Liver (tissue), 9 donors: ENCODE results near the gene APPBP2. TPM values are rescaled to one million over a fixed set of nuclear protein-coding genes. Genes with fewer than 3 reads are reported as not detected.

ENCODE experiments used
- DNase-seq: peaks from one replicate; pipeline ENCODE4 v3.0.0-alpha.2; 2017; ENCODE audit warnings: low spot score
- H3K27ac ChIP-seq, 2 donors: one replicate each; pipeline ENCODE4 v1.7.0; 2013; ENCODE audit warnings: inconsistent platforms in 2 of 2, low read length in 2 of 2, control low read depth in 1 of 2, low read depth in 1 of 2, mild to moderate bottlenecking in 1 of 2
- H3K27me3 ChIP-seq, 4 donors: one replicate each; pipeline versions ENCODE4 v1.6.1 to v1.7.0; 2013; ENCODE audit warnings: low read length in 3 of 4, inconsistent platforms in 1 of 4, mild to moderate bottlenecking in 1 of 4, moderate library complexity in 1 of 4; ENCODE audit not compliant: control insufficient read depth in 4 of 4, insufficient read depth in 4 of 4
- H3K36me3 ChIP-seq, 4 donors: one replicate each; pipeline versions ENCODE4 v1.6.1 to v1.7.0; 2013; ENCODE audit warnings: low read length in 3 of 4, mild to moderate bottlenecking in 3 of 4, low read depth in 1 of 4, moderate library complexity in 1 of 4; ENCODE audit not compliant: control insufficient read depth in 4 of 4, insufficient read depth in 3 of 4
- H3K4me1 ChIP-seq, 4 donors: one replicate each; pipeline versions ENCODE4 v1.6.1 to v1.7.0; 2013; ENCODE audit warnings: low read length in 3 of 4, mild to moderate bottlenecking in 3 of 4, moderate library complexity in 1 of 4; ENCODE audit not compliant: control insufficient read depth in 4 of 4, insufficient read depth in 4 of 4
- H3K4me3 ChIP-seq, 3 donors: one replicate each; pipeline versions ENCODE4 v1.6.1 to v1.7.0; 2013; ENCODE audit warnings: low read length in 3 of 3, control low read depth in 1 of 3, low read depth in 1 of 3, mild to moderate bottlenecking in 1 of 3
- H3K9ac ChIP-seq, 2 donors: one replicate each; pipeline ENCODE4 v1.7.0; 2013; ENCODE audit warnings: low read length in 2 of 2, mild to moderate bottlenecking in 2 of 2, moderate library complexity in 2 of 2, control low read depth in 1 of 2, low read depth in 1 of 2
- H3K9me3 ChIP-seq, 4 donors: one replicate each; pipeline versions ENCODE4 v1.6.1 to v1.7.0; 2013; ENCODE audit warnings: low read length in 3 of 4; ENCODE audit not compliant: control insufficient read depth in 4 of 4
- EGR1 ChIP-seq, 2 donors: IDR thresholded peaks; 2 replicates each; pipeline ENCODE4 v1.6.1; 2016 to 2018; ENCODE audit warnings: antibody characterized with exemption in 2 of 2, low read depth in 2 of 2
- FOXA1 ChIP-seq: IDR thresholded peaks from 2 replicates; pipeline ENCODE4 v1.6.1; 2016; ENCODE audit warnings: antibody characterized with exemption
- FOXA2 ChIP-seq: IDR thresholded peaks from 2 replicates; pipeline ENCODE4 v1.6.1; 2016; ENCODE audit warnings: antibody characterized with exemption
- GABPA ChIP-seq, 2 donors: IDR thresholded peaks in 1 of 2; conservative IDR thresholded peaks in 1 of 2; 2 replicates each; pipeline ENCODE4 v1.6.1; 2016; ENCODE audit warnings: antibody characterized with exemption in 2 of 2, mild to moderate bottlenecking in 1 of 2, moderate library complexity in 1 of 2
- HNF4A ChIP-seq, 2 donors: conservative IDR thresholded peaks; 2 replicates each; pipeline ENCODE4 v1.6.1; 2016; ENCODE audit warnings: antibody characterized with exemption in 2 of 2, mild to moderate bottlenecking in 2 of 2
- JUND ChIP-seq, 2 donors: IDR thresholded peaks; 2 replicates each; pipeline ENCODE4 v1.6.1; 2016; ENCODE audit warnings: antibody characterized with exemption in 2 of 2
- MAX ChIP-seq: IDR thresholded peaks from 2 replicates; pipeline ENCODE4 v1.6.1; 2016; ENCODE audit warnings: antibody characterized with exemption
- NR2F2 ChIP-seq: IDR thresholded peaks from 2 replicates; pipeline ENCODE4 v1.6.1; 2016; ENCODE audit warnings: antibody characterized with exemption
- RAD21 ChIP-seq, 2 donors: IDR thresholded peaks; 2 replicates each; pipeline ENCODE4 v1.6.1; 2016; ENCODE audit warnings: antibody characterized with exemption in 2 of 2, mild to moderate bottlenecking in 2 of 2
- REST ChIP-seq: IDR thresholded peaks from 2 replicates; pipeline ENCODE4 v1.6.1; 2016; ENCODE audit warnings: antibody characterized with exemption, mild to moderate bottlenecking
- RXRA ChIP-seq, 2 donors: IDR thresholded peaks; 2 replicates each; pipeline ENCODE4 v1.6.1; 2017 to 2018; ENCODE audit warnings: antibody characterized with exemption in 2 of 2, mild to moderate bottlenecking in 1 of 2
- SP1 ChIP-seq: IDR thresholded peaks from 2 replicates; pipeline ENCODE4 v1.6.1; 2018; ENCODE audit warnings: antibody characterized with exemption, mild to moderate bottlenecking
- TAF1 ChIP-seq: conservative IDR thresholded peaks from 2 replicates; pipeline ENCODE4 v1.6.1; 2016; ENCODE audit warnings: antibody characterized with exemption, mild to moderate bottlenecking
- YY1 ChIP-seq: IDR thresholded peaks from 2 replicates; pipeline ENCODE4 v1.6.1; 2016; ENCODE audit warnings: antibody characterized with exemption, mild to moderate bottlenecking
- ZBTB33 ChIP-seq: IDR thresholded peaks from 2 replicates; pipeline ENCODE4 v1.6.1; 2016; ENCODE audit warnings: antibody characterized with exemption
- WGBS: extraction: QIAGEN DNeasy Blood & Tissue Kit; methylation state at CpG from one replicate; pipeline ENCODE4 v1.1.7; 2013; 5-methylcytosine and 5-hydroxymethylcytosine counted together
- polyA plus RNA-seq, 2 donors: library from polyadenylated mRNA; stranded (reverse) in 1 of 2; unstranded in 1 of 2; fragments of 200-250 nt in 1 of 2; fragments of >200 nt in 1 of 2; fragmentation: Nextera tagmentation in 1 of 2; extraction: Ambion mirVana in 1 of 2; gene quantifications; one replicate each; pipeline versions ENCODE4 v1.2.1 to v1.2.3, GENCODE V29; 2013 to 2015
- total RNA-seq, 2 donors: library from RNA; depleted of rRNA; stranded (reverse); fragments of >200 nt; gene quantifications; one replicate each; pipeline ENCODE4 v1.2.3, GENCODE V29; 2014
- TF ChIP-seq, protein P1 (sequence below): fragments of 150-350 bp; IDR thresholded peaks from 2 replicates; pipeline ENCODE4 v1.5.1; 2017; ENCODE audit warnings: improper control_type of control experiment, low read depth, low read length; ENCODE audit not compliant: missing input control
- donor health status: healthy.
- donor health status: healthy.
- donor health status: healthy.
- donor health status: healthy.
- donor health status: healthy.

APPBP2 gene
- total and polyA plus RNA-seq, 4 donors: 4.6 to 17.3 (median 9.2) TPM

DNA sequence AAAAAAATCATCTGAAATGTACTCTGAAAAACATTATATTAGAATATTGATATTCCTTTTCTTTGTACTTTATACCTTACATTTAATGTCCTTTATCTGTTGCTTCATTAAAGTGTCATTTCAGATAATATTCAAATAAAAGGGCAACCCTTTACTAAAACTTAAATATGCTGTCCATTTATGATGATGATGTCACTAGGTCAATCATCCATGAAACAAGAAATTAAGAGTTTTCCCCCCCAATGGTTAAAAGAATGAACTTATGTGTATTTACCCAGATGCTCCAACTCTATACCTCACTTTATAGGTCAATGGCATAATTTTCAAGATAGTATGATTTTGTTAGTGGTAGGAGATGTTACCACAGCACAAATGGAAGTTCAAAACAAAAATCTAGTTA, 15.3 kb downstream of the APPBP2 start:
- H3K27me3 ChIP-seq: no peaks in the 10 kb centered on the region
- TF ChIP-seq EGR1 (IDR thresholded peaks at IDR 0.05; ENCODE audit: low read depth in 2 of 2): no peak
- no peak overlapping the region for H3K4me3 ChIP-seq
- peaks cover 0 to 2% (median 0%) of the 10 kb centered on the region in 4 donors for H3K36me3 ChIP-seq
- no peak overlapping the region for H3K27ac ChIP-seq
- no peak for DNase-seq
- no peak overlapping the region for H3K9ac ChIP-seq
- H3K9me3 ChIP-seq: no peaks in the 10 kb centered on the region
- H3K4me1 ChIP-seq: no peaks in the 10 kb centered on the region

- Histone ChIP-seq H3K9me3 (no peaks in the 10 kb centered on the region), H3K9ac (no peak overlapping the region), H3K36me3 (peaks cover 0 to 2% (median 0%) of the 10 kb centered on the region in 4 donors), H3K4me1 (no peaks in the 10 kb centered on the region), H3K4me3 (no peak overlapping the region), H3K27ac (no peak overlapping the region), H3K27me3 (no peaks in the 10 kb centered on the region)
- WGBS: 96% methylated on average over 4 of the region's 4 CpGs
- TF ChIP-seq EGR1 (IDR thresholded peaks at IDR 0.05; ENCODE audit: low read depth in 2 of 2) (no peak), FOXA2 (no peak), JUND (IDR thresholded peaks at IDR 0.05) (no peak), MAX (no peak), GABPA (IDR thresholded peaks at IDR 0.05 in 1 of 2, conservative IDR thresholded peaks at IDR 0.05 in 1 of 2) (no peak), HNF4A (conservative IDR thresholded peaks at IDR 0.05) (no peak), ZBTB33 (no peak), NR2F2 (no peak), YY1 (no peak), TAF1 (no peak), RAD21 (IDR thresholded peaks at IDR 0.05) (no peak), FOXA1 (no peak), SP1 (no peak), REST (no peak), RXRA (IDR thresholded peaks at IDR 0.05) (no peak)
- TF ChIP-seq, protein P1, sequence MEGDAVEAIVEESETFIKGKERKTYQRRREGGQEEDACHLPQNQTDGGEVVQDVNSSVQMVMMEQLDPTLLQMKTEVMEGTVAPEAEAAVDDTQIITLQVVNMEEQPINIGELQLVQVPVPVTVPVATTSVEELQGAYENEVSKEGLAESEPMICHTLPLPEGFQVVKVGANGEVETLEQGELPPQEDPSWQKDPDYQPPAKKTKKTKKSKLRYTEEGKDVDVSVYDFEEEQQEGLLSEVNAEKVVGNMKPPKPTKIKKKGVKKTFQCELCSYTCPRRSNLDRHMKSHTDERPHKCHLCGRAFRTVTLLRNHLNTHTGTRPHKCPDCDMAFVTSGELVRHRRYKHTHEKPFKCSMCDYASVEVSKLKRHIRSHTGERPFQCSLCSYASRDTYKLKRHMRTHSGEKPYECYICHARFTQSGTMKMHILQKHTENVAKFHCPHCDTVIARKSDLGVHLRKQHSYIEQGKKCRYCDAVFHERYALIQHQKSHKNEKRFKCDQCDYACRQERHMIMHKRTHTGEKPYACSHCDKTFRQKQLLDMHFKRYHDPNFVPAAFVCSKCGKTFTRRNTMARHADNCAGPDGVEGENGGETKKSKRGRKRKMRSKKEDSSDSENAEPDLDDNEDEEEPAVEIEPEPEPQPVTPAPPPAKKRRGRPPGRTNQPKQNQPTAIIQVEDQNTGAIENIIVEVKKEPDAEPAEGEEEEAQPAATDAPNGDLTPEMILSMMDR: no peak
- DNase-seq: no peak
These were observed 16.0 kb downstream of the APPBP2 start for GRCh38 chr17:60510031-60510430.
